Sigmoid colon (tissue), 7 donors: ENCODE measurements around the gene MAP1B. TPM values are rescaled to one million over a fixed set of nuclear protein-coding genes. Genes with fewer than 3 reads are reported as not detected.

Source experiments
- DNase-seq: peaks from one replicate; pipeline ENCODE4 v3.0.0-alpha.2; 2019
- H3K27ac ChIP-seq, 4 donors: fragments of 200-600 bp; sonication (generic); one replicate each; pipeline ENCODE4 v1.5.1; 2016 to 2019; ENCODE audit warnings: mild to moderate bottlenecking in 1 of 4
- H3K27me3 ChIP-seq, 3 donors: fragments of 200-600 bp; sonication (generic); one replicate each; pipeline ENCODE4 v1.5.1; 2019; ENCODE audit warnings: mild to moderate bottlenecking in 1 of 3
- H3K36me3 ChIP-seq, 4 donors: fragments of 200-600 bp; sonication (generic); one replicate each; pipeline ENCODE4 v1.5.1; 2016 to 2019
- H3K4me1 ChIP-seq, 4 donors: fragments of 200-600 bp; sonication (generic); one replicate each; pipeline ENCODE4 v1.5.1; 2017 to 2019
- H3K4me3 ChIP-seq, 4 donors: fragments of 200-600 bp; sonication (generic); one replicate each; pipeline ENCODE4 v1.5.1; 2017 to 2019; ENCODE audit warnings: mild to moderate bottlenecking in 2 of 4, moderate library complexity in 1 of 4
- H3K9me3 ChIP-seq, 4 donors: fragments of 200-600 bp in 3 of 4; sonication (generic) in 3 of 4; one replicate each; pipeline versions ENCODE4 v1.5.1 to v1.6.1; 2013 to 2019
- EP300 ChIP-seq, 4 donors: sonication (generic); formaldehyde crosslinking; IDR thresholded peaks; one replicate each; pipeline ENCODE4 v1.6.1; 2017; ENCODE audit warnings: antibody characterized with exemption in 4 of 4
- POLR2A ChIP-seq, 2 donors: fragments of 450-650 bp; IDR thresholded peaks; one replicate each; pipeline ENCODE4 v1.6.1; 2016; ENCODE audit warnings: antibody characterized with exemption in 2 of 2, mild to moderate bottlenecking in 2 of 2, moderate library complexity in 2 of 2
- POLR2AphosphoS5 ChIP-seq, 4 donors: sonication (generic); formaldehyde crosslinking; IDR thresholded peaks; one replicate each; pipeline ENCODE4 v1.6.1; 2017; ENCODE audit warnings: antibody characterized with exemption in 4 of 4
- WGBS, 2 donors: extraction: QIAGEN DNeasy Blood & Tissue Kit; methylation state at CpG; one replicate each; pipeline ENCODE4 v1.1.7; 2013; 5-methylcytosine and 5-hydroxymethylcytosine counted together
- intact Hi-C: fragments of 100-400 bp; cut with DNase I; formaldehyde crosslinking; loops from one replicate; pipeline ENCODE4 v1.15.1; 2023
- polyA plus RNA-seq, 3 donors: library from polyadenylated mRNA; stranded (reverse); fragments of 200-250 nt; gene quantifications; one replicate each; pipeline ENCODE4 v1.2.3, GENCODE V29; 2013
- small RNA-seq, 3 donors: library from RNA; depleted of rRNA; stranded (forward); fragments of <200 nt; gene quantifications; one replicate each; pipeline ENCODE3, GENCODE V24; 2016
- total RNA-seq, 4 donors: library from RNA; depleted of rRNA; stranded (reverse); fragments of >200 nt; gene quantifications; one replicate each; pipeline ENCODE4 v1.1.0, GENCODE V29; 2016
- TF ChIP-seq, protein P1 (sequence below), 4 experiments: fragments of 450-650 bp in 3 of 4; fragments of 200-600 bp in 1 of 4; IDR thresholded peaks; one replicate each; pipeline ENCODE4 v1.5.1; 2016 to 2019; ENCODE audit warnings: antibody characterized with exemption in 4 of 4, mild to moderate bottlenecking in 3 of 4, moderate library complexity in 2 of 4
- donor health status: healthy with polysubstance abuse.
- donor health status: Bipolar disorder and iron deficiency.
- donor health status: healthy.

The MAP1B gene
- total and polyA plus RNA-seq, 7 donors = 0.69 to 659 (median 98.6) TPM

- Histone ChIP-seq H3K27ac (no peak overlapping the region), H3K36me3 (no peaks in the 10 kb centered on the region), H3K4me3 (no peak overlapping the region), H3K27me3 (no peaks in the 10 kb centered on the region), H3K9me3 (no peaks in the 10 kb centered on the region), H3K4me1 (peaks cover 0 to 16% (median 14%) of the 10 kb centered on the region in 4 donors)
- no peak for TF ChIP-seq EP300 (IDR thresholded peaks at IDR 0.05)
- no peak for TF ChIP-seq POLR2A (IDR thresholded peaks at IDR 0.05)
- TF ChIP-seq, protein P1, sequence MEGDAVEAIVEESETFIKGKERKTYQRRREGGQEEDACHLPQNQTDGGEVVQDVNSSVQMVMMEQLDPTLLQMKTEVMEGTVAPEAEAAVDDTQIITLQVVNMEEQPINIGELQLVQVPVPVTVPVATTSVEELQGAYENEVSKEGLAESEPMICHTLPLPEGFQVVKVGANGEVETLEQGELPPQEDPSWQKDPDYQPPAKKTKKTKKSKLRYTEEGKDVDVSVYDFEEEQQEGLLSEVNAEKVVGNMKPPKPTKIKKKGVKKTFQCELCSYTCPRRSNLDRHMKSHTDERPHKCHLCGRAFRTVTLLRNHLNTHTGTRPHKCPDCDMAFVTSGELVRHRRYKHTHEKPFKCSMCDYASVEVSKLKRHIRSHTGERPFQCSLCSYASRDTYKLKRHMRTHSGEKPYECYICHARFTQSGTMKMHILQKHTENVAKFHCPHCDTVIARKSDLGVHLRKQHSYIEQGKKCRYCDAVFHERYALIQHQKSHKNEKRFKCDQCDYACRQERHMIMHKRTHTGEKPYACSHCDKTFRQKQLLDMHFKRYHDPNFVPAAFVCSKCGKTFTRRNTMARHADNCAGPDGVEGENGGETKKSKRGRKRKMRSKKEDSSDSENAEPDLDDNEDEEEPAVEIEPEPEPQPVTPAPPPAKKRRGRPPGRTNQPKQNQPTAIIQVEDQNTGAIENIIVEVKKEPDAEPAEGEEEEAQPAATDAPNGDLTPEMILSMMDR (IDR thresholded peaks at IDR 0.05) = no peak
- no peak for TF ChIP-seq POLR2AphosphoS5 (IDR thresholded peaks at IDR 0.05)
- 85 to 96% methylated on average over 2 of the region's 2 CpGs for WGBS, 2 donors
- DNase-seq = no peak
- intact Hi-C loops = no loop called here
Measured at GRCh38 chr5:72256536-72256935, 149.3 kb downstream of the MAP1B start.

Small RNAs within 50 kb of the gene (small RNA-seq; reads per million reads assigned to genes)
- gene MIR4803 = 0 reads per million in 3 donors

Other genes with a start within 250 kb of the MAP1B start
- gene MRPS27, start 212.8 kb downstream of the MAP1B start, total RNA-seq = 10 to 100 TPM; 44.8 to 64.0 (median 49.6) TPM
- 10 to 100 TPM; 23.1 to 38.2 (median 23.4) TPM for gene MRPS27, start 212.8 kb downstream of the MAP1B start, polyA plus RNA-seq
- gene PTCD2, start 212.9 kb downstream of the MAP1B start, total RNA-seq = 10 to 100 TPM in 1 of 4 donors, 1 to 10 TPM in 3; 5.4 to 12.7 (median 6.0) TPM
- gene PTCD2, start 212.9 kb downstream of the MAP1B start, polyA plus RNA-seq = 1 to 10 TPM in 2 of 3 donors, under 1 TPM in 1; 0.60 to 3.5 (median 1.2) TPM